Activated CD8-positive, alpha-beta memory T cell treated with anti-CD3 and anti-CD28 coated beads, Interleukin-2, amount 50 U/mL, for 4 hours (primary cell): Measurements from ENCODE around the gene ZNF639.
"Not testable (repeated sequence)": the region's sequence is repeated elsewhere in the genome, so short reads cannot be mapped to it uniquely, and the experiment has no call there.

ENCODE experiments used
- DNase-seq: peaks from one replicate; pipeline ENCODE4 v3.0.0-alpha.2; 2020

ZNF639 gene

GRCh38 chr3:179322286-179323196 lies at the start of gene ZNF639:
Gene ZNF639 (plus strand): TSS chr3:179323031. CDS start chr3:179328294, 5,263 bp downstream.
- peak; percentile 89 for DNase-seq

- not testable (repeated sequence) for DNase-seq
Observed at GRCh38 chr3:179274434-179274833, 48.4 kb upstream of the ZNF639 start.

GRCh38 chr3:179276001-179276400 lies 46.8 kb upstream of the ZNF639 start:
- DNase-seq = no peak

- no peak for DNase-seq
Observed at GRCh38 chr3:179276743-179277142, 46.1 kb upstream of the ZNF639 start.

- DNase-seq = no peak
Observed at GRCh38 chr3:179278151-179278550, 44.7 kb upstream of the ZNF639 start.

GRCh38 chr3:179278932-179279693 lies 43.7 kb upstream of the ZNF639 start:
- no peak for DNase-seq

GRCh38 chr3:179279837-179280236 lies 43.0 kb upstream of the ZNF639 start:
- no peak for DNase-seq

- DNase-seq = no peak
Observed at GRCh38 chr3:179281825-179282224, 41.0 kb upstream of the ZNF639 start.

GRCh38 chr3:179286331-179286730 lies 36.5 kb upstream of the ZNF639 start:
- no peak for DNase-seq

GRCh38 chr3:179288845-179289244 lies 34.0 kb upstream of the ZNF639 start:
- no peak for DNase-seq

- no peak for DNase-seq
Observed at GRCh38 chr3:179289295-179289694, 33.5 kb upstream of the ZNF639 start.

- DNase-seq = no peak
Observed at GRCh38 chr3:179292450-179292849, 30.4 kb upstream of the ZNF639 start.

- no peak for DNase-seq
Observed at GRCh38 chr3:179297971-179298725, 24.7 kb upstream of the ZNF639 start.

GRCh38 chr3:179299316-179299715 lies 23.5 kb upstream of the ZNF639 start:
- DNase-seq = no peak

GRCh38 chr3:179299999-179300613 lies 22.7 kb upstream of the ZNF639 start:
- no peak for DNase-seq

GRCh38 chr3:179301645-179302044 lies 21.2 kb upstream of the ZNF639 start:
- DNase-seq = no peak

GRCh38 chr3:179302111-179302510 lies 20.7 kb upstream of the ZNF639 start:
- no peak for DNase-seq

GRCh38 chr3:179304605-179305004 lies 18.2 kb upstream of the ZNF639 start:
- DNase-seq = no peak

- not testable (repeated sequence) for DNase-seq
Observed at GRCh38 chr3:179307362-179307761, 15.5 kb upstream of the ZNF639 start.

- no peak for DNase-seq
Observed at GRCh38 chr3:179308001-179308400, 14.8 kb upstream of the ZNF639 start.

GRCh38 chr3:179309225-179310078 lies 13.4 kb upstream of the ZNF639 start:
- DNase-seq = no peak

GRCh38 chr3:179318876-179319275 lies 4.0 kb upstream of the ZNF639 start:
- DNase-seq = no peak
